Myocyte (in vitro differentiated cells): ENCODE measurements around the gene LURAP1L. TPM values are rescaled to one million over a fixed set of nuclear protein-coding genes. Genes with fewer than 3 reads are reported as not detected.

Source experiments
- DNase-seq: peaks from one replicate; pipeline ENCODE4 v3.0.0-alpha.2; 2012; ENCODE audit warnings: low read depth
- total RNA-seq: library from RNA; depleted of rRNA; stranded (reverse); fragments of >200 nt; gene quantifications from 2 replicates; pipeline ENCODE4 v1.2.3, GENCODE V29; 2014

LURAP1L gene
- total RNA-seq, 1 donor from 2014 or later: 9.3 TPM

- peak; percentile 95 for DNase-seq
These were observed 1.8 kb downstream of the LURAP1L start for GRCh38 chr9:12776513-12777055.

GRCh38 chr9:12777121-12778022, 2.6 kb downstream of the LURAP1L start:
- no peak for DNase-seq

- DNase-seq: no peak
These were observed 3.6 kb downstream of the LURAP1L start for GRCh38 chr9:12778389-12778788.

- no peak for DNase-seq
These were observed 6.5 kb downstream of the LURAP1L start for GRCh38 chr9:12781226-12781733.

GRCh38 chr9:12783767-12784460, 9.1 kb downstream of the LURAP1L start:
- DNase-seq: peak; percentile 30

- peak; percentile 93 for DNase-seq
These were observed 9.8 kb downstream of the LURAP1L start for GRCh38 chr9:12784461-12785259.

GRCh38 chr9:12785260-12785770, 10.5 kb downstream of the LURAP1L start:
- DNase-seq: peak; percentile 25

- no peak for DNase-seq
These were observed 11.1 kb downstream of the LURAP1L start for GRCh38 chr9:12785941-12786340.

GRCh38 chr9:12790001-12790400, 15.2 kb downstream of the LURAP1L start:
- DNase-seq: no peak

GRCh38 chr9:12790883-12791282, 16.1 kb downstream of the LURAP1L start:
- no peak for DNase-seq

GRCh38 chr9:12794101-12794799, 19.4 kb downstream of the LURAP1L start:
- DNase-seq: no peak

- DNase-seq: no peak
These were observed 21.8 kb downstream of the LURAP1L start for GRCh38 chr9:12796601-12797000.

GRCh38 chr9:12797037-12797436, 22.2 kb downstream of the LURAP1L start:
- DNase-seq: no peak

- DNase-seq: peak; percentile 50
These were observed 23.4 kb downstream of the LURAP1L start for GRCh38 chr9:12798066-12798770.

- DNase-seq: no peak
These were observed 26.4 kb downstream of the LURAP1L start for GRCh38 chr9:12801187-12801586.

GRCh38 chr9:12801663-12802062, 26.8 kb downstream of the LURAP1L start:
- DNase-seq: no peak

GRCh38 chr9:12802093-12802492, 27.3 kb downstream of the LURAP1L start:
- DNase-seq: no peak

- no peak for DNase-seq
These were observed 33.7 kb downstream of the LURAP1L start for GRCh38 chr9:12808569-12808968.

GRCh38 chr9:12809720-12810119, 34.9 kb downstream of the LURAP1L start:
- no peak for DNase-seq

- DNase-seq: no peak
These were observed 37.1 kb downstream of the LURAP1L start for GRCh38 chr9:12811935-12812334.
